Forelimb muscle (tissue), 1 donor: ENCODE measurements around the gene DNAH6. TPM values are rescaled to one million over a fixed set of nuclear protein-coding genes. Genes with fewer than 3 reads are reported as not detected.

Experiments
- polyA plus RNA-seq: library from polyadenylated mRNA; unstranded; fragments of 120-200 nt; gene quantifications from one replicate; pipeline ENCODE4 v1.2.1, GENCODE V29; 2013; ENCODE audit not compliant: insufficient read length

DNAH6 gene
- polyA plus RNA-seq, 1 donor = 0.10 TPM

Other genes with a start within 250 kb of the DNAH6 start
- gene SUCLG1, start 57.2 kb upstream of the DNAH6 start, polyA plus RNA-seq = 79.2 TPM